ENCODE results near the gene UNC5CL. TPM values are rescaled to one million over a fixed set of nuclear protein-coding genes. Genes with fewer than 3 reads are reported as not detected.

Gene UNC5CL
- total RNA-seq, 2 experiments from 2014 or later, result 1.1 TPM

GRCh38 chr6:40986364-40986763, 52.7 kb downstream of the UNC5CL start:
- Mint-ChIP-seq H3K4me1 (ENCODE audit: low read depth) (no peaks in the 10 kb centered on the region), H3K36me3 (ENCODE audit: low read depth) (no peaks in the 10 kb centered on the region), H3K27me3 (ENCODE audit: low read depth) (peaks cover 46% of the 10 kb centered on the region), H3K27ac (no peak overlapping the region), H3K4me3 (no peak overlapping the region), H3K9me3 (ENCODE audit: insufficient read depth) (peaks cover 4% of the 10 kb centered on the region)
- ATAC-seq (no peak), DNase-seq (no peak)
- ChIA-PET CTCF (interaction anchor here (0.8 kb wide), 1 partner anchor 10 kb away, joined by 3 read pairs; no protein-coding TSS in a partner anchor), POLR2A (no interaction called here)

- ChIA-PET POLR2A (no interaction called here), CTCF (no interaction called here)
- Mint-ChIP-seq H3K36me3 (ENCODE audit: low read depth) (no peaks in the 10 kb centered on the region), H3K9me3 (ENCODE audit: insufficient read depth) (peaks cover 4% of the 10 kb centered on the region), H3K4me1 (ENCODE audit: low read depth) (no peaks in the 10 kb centered on the region), H3K4me3 (no peak overlapping the region), H3K27me3 (ENCODE audit: low read depth) (peaks cover 49% of the 10 kb centered on the region), H3K27ac (no peak overlapping the region)
- DNase-seq (no peak), ATAC-seq (no peak)
These were observed 55.3 kb downstream of the UNC5CL start for GRCh38 chr6:40983752-40984151.

DNA sequence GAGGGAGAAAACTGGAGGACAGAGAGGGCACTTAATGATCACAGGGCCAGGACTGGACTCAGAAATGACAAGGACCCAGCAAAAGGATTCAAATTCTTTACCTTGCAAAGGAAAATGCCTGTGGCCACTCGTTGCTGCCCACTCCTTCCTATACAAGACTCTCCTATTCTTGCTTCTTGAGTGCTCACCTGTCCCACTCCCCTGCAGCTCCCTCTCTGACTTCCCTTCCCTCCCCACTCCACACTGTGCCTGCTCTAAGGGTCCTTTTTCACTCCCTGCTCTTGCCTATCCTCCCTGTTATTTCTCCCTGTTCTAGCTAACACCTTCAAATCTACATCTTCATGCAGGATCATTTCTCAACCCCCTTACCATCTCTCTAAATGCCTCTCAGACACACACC, 56.1 kb downstream of the UNC5CL start:
- ChIA-PET POLR2A (no interaction called here), CTCF (interaction anchor here (0.8 to 1.1 kb wide), 2 partner anchors 70 to 137 kb away, joined by 3 read pairs; no protein-coding TSS in a partner anchor)
- H3K27me3 Mint-ChIP-seq (ENCODE audit: low read depth), result peaks cover 45% of the 10 kb centered on the region
- no peak for DNase-seq
- H3K4me3 Mint-ChIP-seq, result no peak overlapping the region
- H3K36me3 Mint-ChIP-seq (ENCODE audit: low read depth), result no peaks in the 10 kb centered on the region
- ATAC-seq, result no peak
- H3K27ac Mint-ChIP-seq, result no peak overlapping the region
- peaks cover 4% of the 10 kb centered on the region for H3K9me3 Mint-ChIP-seq (ENCODE audit: insufficient read depth)
- no peaks in the 10 kb centered on the region for H3K4me1 Mint-ChIP-seq (ENCODE audit: low read depth)

GRCh38 chr6:40978687-40979289, 60.2 kb downstream of the UNC5CL start:
- ATAC-seq (no peak), DNase-seq (no peak)
- H3K4me1 Mint-ChIP-seq (ENCODE audit: low read depth), result no peaks in the 10 kb centered on the region
- ChIA-PET POLR2A (no interaction called here), CTCF (no interaction called here)
- no peak overlapping the region for H3K27ac Mint-ChIP-seq
- peaks cover 60% of the 10 kb centered on the region for H3K27me3 Mint-ChIP-seq (ENCODE audit: low read depth)
- no peaks in the 10 kb centered on the region for H3K36me3 Mint-ChIP-seq (ENCODE audit: low read depth)
- no peak overlapping the region for H3K4me3 Mint-ChIP-seq
- peaks cover under 1% of the 10 kb centered on the region for H3K9me3 Mint-ChIP-seq (ENCODE audit: insufficient read depth)

DNA sequence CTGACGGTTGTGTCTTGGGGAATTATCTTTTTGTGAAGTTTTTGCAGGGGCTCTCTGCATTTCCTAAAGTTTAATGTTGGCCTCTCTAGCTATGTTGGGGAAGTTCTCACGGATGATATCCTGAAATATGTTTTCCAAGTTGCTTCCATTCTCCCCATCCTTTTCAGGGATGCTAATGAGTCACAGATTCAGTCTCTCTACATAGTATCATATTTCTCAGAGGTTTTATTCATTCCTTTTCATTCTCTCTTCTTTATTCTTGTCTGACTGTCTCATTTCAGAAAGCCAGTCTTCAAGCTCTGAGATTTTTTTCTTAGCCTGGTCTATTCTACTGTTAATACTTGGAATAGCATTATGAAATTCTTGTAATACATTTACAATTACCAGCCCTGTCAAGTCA, 61.3 kb downstream of the UNC5CL start:
- DNase-seq (no peak), ATAC-seq (no peak)
- peaks cover 56% of the 10 kb centered on the region for H3K27me3 Mint-ChIP-seq (ENCODE audit: low read depth)
- CTCF ChIA-PET, result no interaction called here
- POLR2A ChIA-PET, result no interaction called here
- H3K4me1 Mint-ChIP-seq (ENCODE audit: low read depth), result no peaks in the 10 kb centered on the region
- no peaks in the 10 kb centered on the region for H3K36me3 Mint-ChIP-seq (ENCODE audit: low read depth)
- no peak overlapping the region for H3K4me3 Mint-ChIP-seq
- H3K9me3 Mint-ChIP-seq (ENCODE audit: insufficient read depth), result no peaks in the 10 kb centered on the region
- no peak overlapping the region for H3K27ac Mint-ChIP-seq

DNA sequence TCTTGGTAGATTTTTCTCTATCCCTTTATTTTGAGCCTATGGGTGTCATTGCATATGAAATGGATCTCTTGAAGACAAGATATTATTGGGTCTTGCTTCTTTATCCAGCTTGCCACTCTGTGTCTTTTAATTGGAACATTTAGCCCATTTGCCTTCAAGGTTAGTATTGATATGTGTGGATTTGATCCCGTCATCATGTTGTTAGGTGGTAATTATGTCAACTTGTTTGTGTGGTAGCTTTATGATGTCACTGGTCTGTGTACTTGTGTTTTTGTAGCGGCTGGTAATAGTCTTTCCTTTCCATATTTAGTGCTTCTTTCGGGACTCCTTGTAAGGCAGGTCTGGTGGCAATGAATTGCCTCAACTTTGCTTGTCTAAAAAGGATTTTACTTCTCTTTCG, 61.9 kb downstream of the UNC5CL start:
- Mint-ChIP-seq H3K4me3 (no peak overlapping the region), H3K9me3 (ENCODE audit: insufficient read depth) (no peaks in the 10 kb centered on the region), H3K36me3 (ENCODE audit: low read depth) (no peaks in the 10 kb centered on the region), H3K27ac (no peak overlapping the region), H3K27me3 (ENCODE audit: low read depth) (peaks cover 54% of the 10 kb centered on the region), H3K4me1 (ENCODE audit: low read depth) (no peaks in the 10 kb centered on the region)
- ChIA-PET CTCF (no interaction called here), POLR2A (no interaction called here)
- ATAC-seq (no peak), DNase-seq (no peak)

Other genes with a start within 250 kb of the UNC5CL start
- not detected for gene TSPO2, start 3.2 kb upstream of the UNC5CL start, total RNA-seq
- not detected for gene APOBEC2, start 14.0 kb upstream of the UNC5CL start, total RNA-seq
- gene OARD1, start 33.1 kb upstream of the UNC5CL start, total RNA-seq, result 10 to 100 TPM; 30.2 to 31.9 TPM
- 10 to 100 TPM; 32.3 to 32.5 TPM for gene NFYA, start 33.8 kb upstream of the UNC5CL start, total RNA-seq
- gene TREML1, start 115.1 kb upstream of the UNC5CL start, total RNA-seq, result not detected
- not detected for gene TREM2, start 123.9 kb upstream of the UNC5CL start, total RNA-seq
- gene TREML2, start 161.9 kb upstream of the UNC5CL start, total RNA-seq, result 10 to 100 TPM; 23.5 to 24.9 TPM
- gene TREML4, start 189.1 kb upstream of the UNC5CL start, total RNA-seq, result not detected
- gene TREM1, start 247.5 kb upstream of the UNC5CL start, total RNA-seq, result not detected